ENCODE data around the gene OVAAL.
A peak's percentile ranks its signal among the peaks of the same experiment; 100 is the strongest.

OVAAL gene

GRCh38 chr1:180558664-180559063 is at the start of gene OVAAL:
Gene OVAAL, plus strand, starts transcription at chr1:180558964.
- DNase-seq (ENCODE audit: low spot score), result no peak

GRCh38 chr1:180510882-180511281 is 47.9 kb upstream of the OVAAL start:
- DNase-seq (ENCODE audit: low spot score), result no peak

GRCh38 chr1:180513531-180513930 is 45.2 kb upstream of the OVAAL start:
- no peak for DNase-seq (ENCODE audit: low spot score)

- DNase-seq (ENCODE audit: low spot score), result no peak
Measured at GRCh38 chr1:180515364-180515763, 43.4 kb upstream of the OVAAL start.

GRCh38 chr1:180515857-180516388 is 42.8 kb upstream of the OVAAL start:
- DNase-seq (ENCODE audit: low spot score), result peak; percentile 76

GRCh38 chr1:180519846-180520245 is 38.9 kb upstream of the OVAAL start:
- DNase-seq (ENCODE audit: low spot score), result no peak

GRCh38 chr1:180521474-180522212 is 37.1 kb upstream of the OVAAL start:
- DNase-seq (ENCODE audit: low spot score), result no peak

GRCh38 chr1:180522213-180522515 is 36.6 kb upstream of the OVAAL start:
- no peak for DNase-seq (ENCODE audit: low spot score)

GRCh38 chr1:180524160-180524914 is 34.4 kb upstream of the OVAAL start:
- DNase-seq (ENCODE audit: low spot score), result no peak

- no peak for DNase-seq (ENCODE audit: low spot score)
Measured at GRCh38 chr1:180524915-180525714, 33.6 kb upstream of the OVAAL start.

- DNase-seq (ENCODE audit: low spot score), result no peak
Measured at GRCh38 chr1:180525715-180526039, 33.1 kb upstream of the OVAAL start.

- DNase-seq (ENCODE audit: low spot score), result no peak
Measured at GRCh38 chr1:180527101-180527669, 31.6 kb upstream of the OVAAL start.

- no peak for DNase-seq (ENCODE audit: low spot score)
Measured at GRCh38 chr1:180528868-180529470, 29.8 kb upstream of the OVAAL start.

- no peak for DNase-seq (ENCODE audit: low spot score)
Measured at GRCh38 chr1:180530501-180530900, 28.3 kb upstream of the OVAAL start.

- DNase-seq (ENCODE audit: low spot score), result no peak
Measured at GRCh38 chr1:180532854-180533253, 25.9 kb upstream of the OVAAL start.

- DNase-seq (ENCODE audit: low spot score), result peak; percentile 73
Measured at GRCh38 chr1:180533266-180533987, 25.3 kb upstream of the OVAAL start.

GRCh38 chr1:180534214-180534613 is 24.6 kb upstream of the OVAAL start:
- no peak for DNase-seq (ENCODE audit: low spot score)

GRCh38 chr1:180535418-180535999 is 23.3 kb upstream of the OVAAL start:
- no peak for DNase-seq (ENCODE audit: low spot score)

GRCh38 chr1:180536821-180537372 is 21.9 kb upstream of the OVAAL start:
- no peak for DNase-seq (ENCODE audit: low spot score)

GRCh38 chr1:180539136-180539535 is 19.6 kb upstream of the OVAAL start:
- no peak for DNase-seq (ENCODE audit: low spot score)
